M059J (cell line): ENCODE results near the gene TUB. TPM values are rescaled to one million over a fixed set of nuclear protein-coding genes. Genes with fewer than 3 reads are reported as not detected.

ENCODE experiments used
- DNase-seq: peaks from one replicate; pipeline ENCODE4 v3.0.0-alpha.2; 2012; ENCODE audit warnings: low read depth
- total RNA-seq: library from RNA; depleted of rRNA; stranded (reverse); fragments of >200 nt; shearing (Covaris generic); gene quantifications from 2 replicates; pipeline ENCODE4 v1.2.3, GENCODE V29; 2014; rRNA removed

TUB gene
- total RNA-seq, 1 experiment from 2014 or later = 3.0 TPM

GRCh38 chr11:8106679-8107078 lies 25.7 kb downstream of the TUB start:
- no peak for DNase-seq

- no peak for DNase-seq
Measured at GRCh38 chr11:8107642-8108041, 26.6 kb downstream of the TUB start.

- no peak for DNase-seq
Measured at GRCh38 chr11:8108421-8108820, 27.4 kb downstream of the TUB start.

GRCh38 chr11:8109675-8110074 lies 28.7 kb downstream of the TUB start:
- DNase-seq = no peak

- no peak for DNase-seq
Measured at GRCh38 chr11:8110396-8110795, 29.4 kb downstream of the TUB start.

- no peak for DNase-seq
Measured at GRCh38 chr11:8111636-8112035, 30.6 kb downstream of the TUB start.

GRCh38 chr11:8122173-8122764 lies 41.3 kb downstream of the TUB start:
- no peak for DNase-seq

GRCh38 chr11:8126649-8127289 lies 45.8 kb downstream of the TUB start:
- DNase-seq = no peak

- no peak for DNase-seq
Measured at GRCh38 chr11:8127447-8127846, 46.4 kb downstream of the TUB start.

GRCh38 chr11:8138526-8138925 lies 57.5 kb downstream of the TUB start:
- DNase-seq = no peak

- no peak for DNase-seq
Measured at GRCh38 chr11:8149726-8150125, 68.7 kb downstream of the TUB start.

Other genes with a start within 250 kb of the TUB start
- gene OR10A6, start 149.9 kb upstream of the TUB start, total RNA-seq = not detected in 2 replicates
- gene OR10A3, start 139.5 kb upstream of the TUB start, total RNA-seq = not detected in 2 replicates
- 0.12 and 2.1 TPM in 2 replicates for gene NLRP10, start 115.8 kb upstream of the TUB start, total RNA-seq
- 288 and 321 TPM in 2 replicates for gene EIF3F, start 93.9 kb upstream of the TUB start, total RNA-seq
- 0.32 TPM in 1 of 2 replicates, not detected in the other for gene RIC3, start 87.8 kb downstream of the TUB start, total RNA-seq
- gene LMO1, start 182.7 kb downstream of the TUB start, total RNA-seq = not detected in 2 replicates